ENCODE measurements around the gene LIME1. TPM values are rescaled to one million over a fixed set of nuclear protein-coding genes. Genes with fewer than 3 reads are reported as not detected.
A peak's percentile ranks its signal among the peaks of the same experiment; 100 is the strongest.

Gene LIME1
- total RNA-seq, 1 experiment from 2014 or later: 4.5 TPM

DNA sequence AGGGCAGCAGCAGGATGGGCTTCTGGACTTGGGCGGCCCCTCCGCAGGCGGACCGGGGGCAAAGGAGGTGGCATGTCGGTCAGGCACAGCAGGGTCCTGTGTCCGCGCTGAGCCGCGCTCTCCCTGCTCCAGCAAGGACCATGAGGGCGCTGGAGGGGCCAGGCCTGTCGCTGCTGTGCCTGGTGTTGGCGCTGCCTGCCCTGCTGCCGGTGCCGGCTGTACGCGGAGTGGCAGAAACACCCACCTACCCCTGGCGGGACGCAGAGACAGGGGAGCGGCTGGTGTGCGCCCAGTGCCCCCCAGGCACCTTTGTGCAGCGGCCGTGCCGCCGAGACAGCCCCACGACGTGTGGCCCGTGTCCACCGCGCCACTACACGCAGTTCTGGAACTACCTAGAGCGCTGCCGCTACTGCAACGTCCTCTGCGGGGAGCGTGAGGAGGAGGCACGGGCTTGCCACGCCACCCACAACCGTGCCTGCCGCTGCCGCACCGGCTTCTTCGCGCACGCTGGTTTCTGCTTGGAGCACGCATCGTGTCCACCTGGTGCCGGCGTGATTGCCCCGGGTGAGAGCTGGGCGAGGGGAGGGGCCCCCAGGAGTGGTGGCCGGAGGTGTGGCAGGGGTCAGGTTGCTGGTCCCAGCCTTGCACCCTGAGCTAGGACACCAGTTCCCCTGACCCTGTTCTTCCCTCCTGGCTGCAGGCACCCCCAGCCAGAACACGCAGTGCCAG is 39.7 kb upstream of the LIME1 start, which contains the start of gene TNFRSF6B:
TSS of gene TNFRSF6B (plus strand) at position 25 of the 729 bp plus-strand sequence. CDS start at position 141, 116 bp downstream.
- peak within 1 kb of the TSS; percentile 53 for H3K4me3 Mint-ChIP-seq
- peaks cover 14% of the 10 kb centered on the region for H3K36me3 Mint-ChIP-seq
- H3K9me3 Mint-ChIP-seq: no peaks in the 10 kb centered on the region
- peak; percentile 0; the same call in 1 of the 2 replicates for ATAC-seq
- H3K4me1 Mint-ChIP-seq: peaks cover 7% of the 10 kb centered on the region
- no peak for DNase-seq (ENCODE audit: low spot score)
- ChIA-PET POLR2A (interaction anchor here (0.5 to 1.6 kb wide), 4 partner anchors 9 to 55 kb away, joined by 3 to 4 read pairs (median 3); partner anchors contain the start of genes ARFRP1, RTEL1 and ZGPAT), CTCF (interaction anchor here (0.9 to 3.4 kb wide), 7 partner anchors 10 to 159 kb away, joined by 3 to 19 read pairs (median 4); partner anchors contain the start of genes ARFRP1, GMEB2, PTK6 and RTEL1)
- H3K27ac Mint-ChIP-seq: peak within 1 kb of the TSS; percentile 45; the same call in 1 of the 2 replicates
- H3K27me3 Mint-ChIP-seq (ENCODE audit: low read depth): peaks cover 3% of the 10 kb centered on the region; the same call in 1 of the 2 replicates
- TF ChIP-seq, protein P1, sequence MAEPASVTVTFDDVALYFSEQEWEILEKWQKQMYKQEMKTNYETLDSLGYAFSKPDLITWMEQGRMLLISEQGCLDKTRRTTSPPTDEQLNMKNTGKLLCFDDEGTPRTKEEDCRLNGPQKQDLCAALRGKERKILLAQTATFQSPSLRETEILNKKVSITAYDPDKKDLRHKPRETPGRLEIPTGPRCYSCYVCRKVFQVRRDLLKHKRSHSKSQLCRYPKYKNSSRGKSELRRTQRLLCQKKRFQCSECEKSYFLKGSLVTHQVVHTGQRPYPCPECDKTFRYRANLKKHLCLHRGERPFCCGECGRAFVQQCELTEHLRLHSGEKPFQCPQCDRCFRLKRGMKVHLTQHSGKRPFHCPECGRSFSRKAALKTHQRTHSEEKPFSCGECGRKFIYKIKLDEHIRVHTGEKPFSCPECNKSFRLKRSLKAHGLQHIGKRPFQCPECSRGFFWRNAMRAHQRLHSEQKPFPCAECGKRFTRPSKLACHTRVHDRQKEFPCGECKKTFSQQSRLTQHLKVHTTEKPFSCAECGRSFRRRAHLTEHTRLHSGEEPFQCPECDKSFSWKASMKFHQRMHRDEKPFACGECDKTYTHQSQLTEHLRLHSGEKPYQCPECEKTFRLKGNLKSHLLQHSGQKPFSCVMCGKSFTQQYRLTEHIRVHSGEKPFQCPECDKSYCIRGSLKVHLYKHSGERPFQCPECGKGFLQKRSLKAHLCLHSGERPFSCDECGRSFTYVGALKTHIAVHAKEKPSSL (CRISPR knock-in tag; conservative IDR thresholded peaks at IDR 0.05): no peak
- TF ChIP-seq CBFB (CRISPR knock-in tag; IDR thresholded peaks at IDR 0.05; ENCODE audit: low read depth): no peak
- no peak for TF ChIP-seq GRHL2 (CRISPR knock-in tag; IDR thresholded peaks at IDR 0.05; ENCODE audit: insufficient replicate concordance, severe bottlenecking)
- TF ChIP-seq, protein P2, sequence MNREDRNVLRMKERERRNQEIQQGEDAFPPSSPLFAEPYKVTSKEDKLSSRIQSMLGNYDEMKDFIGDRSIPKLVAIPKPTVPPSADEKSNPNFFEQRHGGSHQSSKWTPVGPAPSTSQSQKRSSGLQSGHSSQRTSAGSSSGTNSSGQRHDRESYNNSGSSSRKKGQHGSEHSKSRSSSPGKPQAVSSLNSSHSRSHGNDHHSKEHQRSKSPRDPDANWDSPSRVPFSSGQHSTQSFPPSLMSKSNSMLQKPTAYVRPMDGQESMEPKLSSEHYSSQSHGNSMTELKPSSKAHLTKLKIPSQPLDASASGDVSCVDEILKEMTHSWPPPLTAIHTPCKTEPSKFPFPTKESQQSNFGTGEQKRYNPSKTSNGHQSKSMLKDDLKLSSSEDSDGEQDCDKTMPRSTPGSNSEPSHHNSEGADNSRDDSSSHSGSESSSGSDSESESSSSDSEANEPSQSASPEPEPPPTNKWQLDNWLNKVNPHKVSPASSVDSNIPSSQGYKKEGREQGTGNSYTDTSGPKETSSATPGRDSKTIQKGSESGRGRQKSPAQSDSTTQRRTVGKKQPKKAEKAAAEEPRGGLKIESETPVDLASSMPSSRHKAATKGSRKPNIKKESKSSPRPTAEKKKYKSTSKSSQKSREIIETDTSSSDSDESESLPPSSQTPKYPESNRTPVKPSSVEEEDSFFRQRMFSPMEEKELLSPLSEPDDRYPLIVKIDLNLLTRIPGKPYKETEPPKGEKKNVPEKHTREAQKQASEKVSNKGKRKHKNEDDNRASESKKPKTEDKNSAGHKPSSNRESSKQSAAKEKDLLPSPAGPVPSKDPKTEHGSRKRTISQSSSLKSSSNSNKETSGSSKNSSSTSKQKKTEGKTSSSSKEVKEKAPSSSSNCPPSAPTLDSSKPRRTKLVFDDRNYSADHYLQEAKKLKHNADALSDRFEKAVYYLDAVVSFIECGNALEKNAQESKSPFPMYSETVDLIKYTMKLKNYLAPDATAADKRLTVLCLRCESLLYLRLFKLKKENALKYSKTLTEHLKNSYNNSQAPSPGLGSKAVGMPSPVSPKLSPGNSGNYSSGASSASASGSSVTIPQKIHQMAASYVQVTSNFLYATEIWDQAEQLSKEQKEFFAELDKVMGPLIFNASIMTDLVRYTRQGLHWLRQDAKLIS (CRISPR knock-in tag; IDR thresholded peaks at IDR 0.05; ENCODE audit: borderline replicate concordance): no peak
- TF ChIP-seq, protein P3, sequence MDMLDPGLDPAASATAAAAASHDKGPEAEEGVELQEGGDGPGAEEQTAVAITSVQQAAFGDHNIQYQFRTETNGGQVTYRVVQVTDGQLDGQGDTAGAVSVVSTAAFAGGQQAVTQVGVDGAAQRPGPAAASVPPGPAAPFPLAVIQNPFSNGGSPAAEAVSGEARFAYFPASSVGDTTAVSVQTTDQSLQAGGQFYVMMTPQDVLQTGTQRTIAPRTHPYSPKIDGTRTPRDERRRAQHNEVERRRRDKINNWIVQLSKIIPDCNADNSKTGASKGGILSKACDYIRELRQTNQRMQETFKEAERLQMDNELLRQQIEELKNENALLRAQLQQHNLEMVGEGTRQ (CRISPR knock-in tag; IDR thresholded peaks at IDR 0.05): no peak
- no peak for TF ChIP-seq OVOL2 (CRISPR knock-in tag; IDR thresholded peaks at IDR 0.05; ENCODE audit: borderline replicate concordance)
- TF ChIP-seq, protein P4, sequence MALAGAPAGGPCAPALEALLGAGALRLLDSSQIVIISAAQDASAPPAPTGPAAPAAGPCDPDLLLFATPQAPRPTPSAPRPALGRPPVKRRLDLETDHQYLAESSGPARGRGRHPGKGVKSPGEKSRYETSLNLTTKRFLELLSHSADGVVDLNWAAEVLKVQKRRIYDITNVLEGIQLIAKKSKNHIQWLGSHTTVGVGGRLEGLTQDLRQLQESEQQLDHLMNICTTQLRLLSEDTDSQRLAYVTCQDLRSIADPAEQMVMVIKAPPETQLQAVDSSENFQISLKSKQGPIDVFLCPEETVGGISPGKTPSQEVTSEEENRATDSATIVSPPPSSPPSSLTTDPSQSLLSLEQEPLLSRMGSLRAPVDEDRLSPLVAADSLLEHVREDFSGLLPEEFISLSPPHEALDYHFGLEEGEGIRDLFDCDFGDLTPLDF (CRISPR knock-in tag; IDR thresholded peaks at IDR 0.05): no peak
- no peak for TF ChIP-seq ZNF423 (CRISPR knock-in tag; IDR thresholded peaks at IDR 0.05)
- TF ChIP-seq NFATC4 (CRISPR knock-in tag; IDR thresholded peaks at IDR 0.05): peak; percentile 65; the same call in 1 of the 2 replicates
- TF ChIP-seq EMX1 (CRISPR knock-in tag; IDR thresholded peaks at IDR 0.05): peak; percentile 71; the same call in 1 of the 2 replicates
- 0 out of 2 replicates have a peak, but pooled peaks have one; percentile 8 for TF ChIP-seq NFYB (CRISPR knock-in tag; conservative IDR thresholded peaks at IDR 0.05; ENCODE audit: low read depth)
- TF ChIP-seq RELA (CRISPR knock-in tag; IDR thresholded peaks at IDR 0.05; ENCODE audit: borderline replicate concordance): no peak
- TF ChIP-seq MXD4 (CRISPR knock-in tag; IDR thresholded peaks at IDR 0.05; ENCODE audit: borderline replicate concordance): no peak
- TF ChIP-seq, protein P5, sequence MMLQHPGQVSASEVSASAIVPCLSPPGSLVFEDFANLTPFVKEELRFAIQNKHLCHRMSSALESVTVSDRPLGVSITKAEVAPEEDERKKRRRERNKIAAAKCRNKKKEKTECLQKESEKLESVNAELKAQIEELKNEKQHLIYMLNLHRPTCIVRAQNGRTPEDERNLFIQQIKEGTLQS (CRISPR knock-in tag; conservative IDR thresholded peaks at IDR 0.05): no peak
- TF ChIP-seq, protein P6, sequence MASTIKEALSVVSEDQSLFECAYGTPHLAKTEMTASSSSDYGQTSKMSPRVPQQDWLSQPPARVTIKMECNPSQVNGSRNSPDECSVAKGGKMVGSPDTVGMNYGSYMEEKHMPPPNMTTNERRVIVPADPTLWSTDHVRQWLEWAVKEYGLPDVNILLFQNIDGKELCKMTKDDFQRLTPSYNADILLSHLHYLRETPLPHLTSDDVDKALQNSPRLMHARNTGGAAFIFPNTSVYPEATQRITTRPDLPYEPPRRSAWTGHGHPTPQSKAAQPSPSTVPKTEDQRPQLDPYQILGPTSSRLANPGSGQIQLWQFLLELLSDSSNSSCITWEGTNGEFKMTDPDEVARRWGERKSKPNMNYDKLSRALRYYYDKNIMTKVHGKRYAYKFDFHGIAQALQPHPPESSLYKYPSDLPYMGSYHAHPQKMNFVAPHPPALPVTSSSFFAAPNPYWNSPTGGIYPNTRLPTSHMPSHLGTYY (CRISPR knock-in tag; IDR thresholded peaks at IDR 0.05): peak; percentile 46; the same call in 1 of the 2 replicates
- TF ChIP-seq MYBL2 (CRISPR knock-in tag; IDR thresholded peaks at IDR 0.05): no peak
- peak; percentile 63 for TF ChIP-seq ETV6 (CRISPR knock-in tag; IDR thresholded peaks at IDR 0.05)
- TF ChIP-seq FOXK1 (CRISPR knock-in tag; IDR thresholded peaks at IDR 0.05): no peak
- TF ChIP-seq, protein P7, sequence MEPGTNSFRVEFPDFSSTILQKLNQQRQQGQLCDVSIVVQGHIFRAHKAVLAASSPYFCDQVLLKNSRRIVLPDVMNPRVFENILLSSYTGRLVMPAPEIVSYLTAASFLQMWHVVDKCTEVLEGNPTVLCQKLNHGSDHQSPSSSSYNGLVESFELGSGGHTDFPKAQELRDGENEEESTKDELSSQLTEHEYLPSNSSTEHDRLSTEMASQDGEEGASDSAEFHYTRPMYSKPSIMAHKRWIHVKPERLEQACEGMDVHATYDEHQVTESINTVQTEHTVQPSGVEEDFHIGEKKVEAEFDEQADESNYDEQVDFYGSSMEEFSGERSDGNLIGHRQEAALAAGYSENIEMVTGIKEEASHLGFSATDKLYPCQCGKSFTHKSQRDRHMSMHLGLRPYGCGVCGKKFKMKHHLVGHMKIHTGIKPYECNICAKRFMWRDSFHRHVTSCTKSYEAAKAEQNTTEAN (CRISPR knock-in tag; IDR thresholded peaks at IDR 0.05): no peak
- no peak for TF ChIP-seq HMGA2 (CRISPR knock-in tag; IDR thresholded peaks at IDR 0.05)
- peak; percentile 87 for TF ChIP-seq ZNF416 (CRISPR knock-in tag; IDR thresholded peaks at IDR 0.05)
- TF ChIP-seq, protein P8, sequence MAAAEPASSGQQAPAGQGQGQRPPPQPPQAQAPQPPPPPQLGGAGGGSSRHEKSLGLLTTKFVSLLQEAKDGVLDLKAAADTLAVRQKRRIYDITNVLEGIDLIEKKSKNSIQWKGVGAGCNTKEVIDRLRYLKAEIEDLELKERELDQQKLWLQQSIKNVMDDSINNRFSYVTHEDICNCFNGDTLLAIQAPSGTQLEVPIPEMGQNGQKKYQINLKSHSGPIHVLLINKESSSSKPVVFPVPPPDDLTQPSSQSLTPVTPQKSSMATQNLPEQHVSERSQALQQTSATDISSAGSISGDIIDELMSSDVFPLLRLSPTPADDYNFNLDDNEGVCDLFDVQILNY (CRISPR knock-in tag; IDR thresholded peaks at IDR 0.05): peak; percentile 35; the same call in 1 of the 2 replicates
- no peak for TF ChIP-seq ESRRA (CRISPR knock-in tag; IDR thresholded peaks at IDR 0.05; ENCODE audit: borderline replicate concordance)
- TF ChIP-seq, protein P9, sequence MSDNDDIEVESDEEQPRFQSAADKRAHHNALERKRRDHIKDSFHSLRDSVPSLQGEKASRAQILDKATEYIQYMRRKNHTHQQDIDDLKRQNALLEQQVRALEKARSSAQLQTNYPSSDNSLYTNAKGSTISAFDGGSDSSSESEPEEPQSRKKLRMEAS (CRISPR knock-in tag; IDR thresholded peaks at IDR 0.05): 0 out of 2 replicates have a peak, but pooled peaks have one; percentile 61

Data from WTC11 (cell line).